K562 treated with DMSO at 1 percent for 12 hours (cell line): ENCODE measurements around the gene SLC2A8. TPM values are rescaled to one million over a fixed set of nuclear protein-coding genes. Genes with fewer than 3 reads are reported as not detected.

Experiments
- total RNA-seq: library from RNA; unstranded; fragments of 300-600 nt; gene quantifications from 2 replicates; pipeline ENCODE4 v1.2.3, GENCODE V29; 2022; ENCODE audit not compliant: insufficient read depth

The SLC2A8 gene, protein sequence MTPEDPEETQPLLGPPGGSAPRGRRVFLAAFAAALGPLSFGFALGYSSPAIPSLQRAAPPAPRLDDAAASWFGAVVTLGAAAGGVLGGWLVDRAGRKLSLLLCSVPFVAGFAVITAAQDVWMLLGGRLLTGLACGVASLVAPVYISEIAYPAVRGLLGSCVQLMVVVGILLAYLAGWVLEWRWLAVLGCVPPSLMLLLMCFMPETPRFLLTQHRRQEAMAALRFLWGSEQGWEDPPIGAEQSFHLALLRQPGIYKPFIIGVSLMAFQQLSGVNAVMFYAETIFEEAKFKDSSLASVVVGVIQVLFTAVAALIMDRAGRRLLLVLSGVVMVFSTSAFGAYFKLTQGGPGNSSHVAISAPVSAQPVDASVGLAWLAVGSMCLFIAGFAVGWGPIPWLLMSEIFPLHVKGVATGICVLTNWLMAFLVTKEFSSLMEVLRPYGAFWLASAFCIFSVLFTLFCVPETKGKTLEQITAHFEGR
- 9.6 and 11.5 TPM in 2 replicates for total RNA-seq

DNA sequence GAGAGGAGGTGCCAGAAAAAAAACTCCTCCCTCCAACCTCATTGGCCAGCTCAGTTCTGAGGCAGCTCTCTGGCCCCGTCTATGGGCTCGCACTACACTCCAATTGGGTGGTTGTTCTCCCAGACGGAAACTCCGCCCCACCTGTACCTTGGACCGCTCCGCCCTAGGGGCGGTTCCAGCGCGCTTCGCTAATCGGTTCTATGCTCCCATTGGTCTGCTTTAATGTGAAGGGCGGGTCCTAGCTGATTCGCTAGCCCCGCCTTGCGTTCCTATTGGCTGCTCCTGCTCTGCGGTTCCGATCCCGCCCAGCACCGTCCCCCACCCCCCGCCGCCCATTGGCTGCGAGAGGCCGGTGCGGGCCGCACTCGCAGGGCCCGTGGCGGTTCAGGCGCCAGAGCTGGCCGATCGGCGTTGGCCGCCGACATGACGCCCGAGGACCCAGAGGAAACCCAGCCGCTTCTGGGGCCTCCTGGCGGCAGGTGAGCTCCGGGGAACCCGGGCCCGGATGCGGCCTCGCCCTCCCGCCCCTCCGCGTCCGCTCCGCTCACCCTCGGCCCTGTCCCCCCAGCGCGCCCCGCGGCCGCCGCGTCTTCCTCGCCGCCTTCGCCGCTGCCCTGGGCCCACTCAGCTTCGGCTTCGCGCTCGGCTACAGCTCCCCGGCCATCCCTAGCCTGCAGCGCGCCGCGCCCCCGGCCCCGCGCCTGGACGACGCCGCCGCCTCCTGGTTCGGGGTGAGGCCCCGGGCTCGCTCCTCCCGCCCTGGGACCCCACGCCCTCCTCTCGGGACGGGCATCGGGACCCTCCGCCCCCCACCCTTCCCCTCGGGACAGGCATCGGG lies at the start of gene SLC2A8:
Gene SLC2A8, plus strand, starts transcription at position 362 of the 838 bp plus-strand sequence. Its CDS starts 62 bp downstream, at position 424.

DNA sequence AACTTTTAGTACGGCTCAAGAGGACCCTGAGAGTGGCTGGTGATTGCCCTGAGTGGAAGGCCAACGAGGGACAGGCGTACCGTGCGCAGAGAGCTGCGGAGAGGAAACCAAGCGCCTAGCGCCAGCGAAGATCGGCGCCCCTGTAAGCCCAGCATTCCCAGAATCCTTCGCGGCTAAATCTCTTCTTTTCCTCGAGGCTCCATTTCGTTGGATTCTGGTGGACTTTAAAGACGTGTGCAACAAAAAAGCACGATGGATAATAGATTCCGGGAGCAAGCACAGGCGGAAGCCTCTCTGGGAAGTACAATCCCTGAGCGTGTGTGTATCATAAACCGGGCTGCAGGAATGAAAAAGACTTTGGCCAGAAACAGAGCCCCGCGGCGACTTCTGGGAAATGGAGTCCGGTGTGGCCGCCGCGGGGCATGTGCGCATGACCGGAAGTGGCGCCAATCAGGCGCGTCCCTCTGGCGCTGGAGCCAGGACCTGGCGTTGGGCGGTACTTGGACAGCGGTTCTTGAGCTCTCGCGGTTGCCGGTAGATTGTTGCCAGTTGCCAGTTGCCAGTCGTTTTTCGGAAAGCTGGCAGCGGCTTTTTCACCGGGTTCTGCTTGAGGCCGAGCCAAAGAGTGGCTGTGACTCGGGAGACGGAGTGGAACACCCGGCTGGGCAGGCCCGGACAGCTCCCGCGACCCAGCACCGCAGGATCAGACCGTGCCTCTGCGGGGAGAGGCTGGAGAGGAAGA lies 27.1 kb downstream of the SLC2A8 start, which contains the start of gene ZNF79:
Gene ZNF79, plus strand, starts transcription at position 449 of the 742 bp plus-strand sequence. CDS start 406 bp downstream, outside the sequence.

GRCh38 chr9:127450830-127451607 lies 54.0 kb downstream of the SLC2A8 start, which contains the start of the genes LRSAM1 and RPL12:
LRSAM1 (plus strand) TSS chr9:127451510; CDS start chr9:127454528, 3,018 bp downstream.
RPL12 (minus strand) TSS chr9:127451406; CDS start chr9:127451317, 89 bp downstream.

Other genes with a start within 250 kb of the SLC2A8 start
- 1.3 TPM in 1 of 2 replicates, not detected in the other for gene GARNL3, start 132.4 kb upstream of the SLC2A8 start, total RNA-seq
- 1.7 and 5.1 TPM in 2 replicates for gene ZNF79, start 27.2 kb downstream of the SLC2A8 start, total RNA-seq
- 4,932 and 5,257 TPM in 2 replicates for gene RPL12, start 54.2 kb downstream of the SLC2A8 start, total RNA-seq
- 10.3 and 13.6 TPM in 2 replicates for gene LRSAM1, start 54.3 kb downstream of the SLC2A8 start, total RNA-seq
- gene STXBP1, start 215.1 kb downstream of the SLC2A8 start, total RNA-seq, result 19.6 and 53.3 TPM in 2 replicates